Body of pancreas (tissue), 4 donors: ENCODE results near the gene KRTAP10-2. TPM values are rescaled to one million over a fixed set of nuclear protein-coding genes. Genes with fewer than 3 reads are reported as not detected.

Experiments used
- ATAC-seq: fragments of 150-250 bp; one replicate; pipeline ENCODE4 v1.9.1; 2016
- DNase-seq, 4 donors: peaks; one replicate each; pipeline ENCODE4 v3.0.0-alpha.2; 2019
- H3K27ac ChIP-seq, 4 donors: fragments of 200-600 bp; sonication (generic); 1 replicate in 3 of 4; 2 replicates in 1 of 4; pipeline versions ENCODE4 v1.5.1 to v1.6.1; 2016 to 2019; ENCODE audit warnings: mild to moderate bottlenecking in 1 of 4, mixed read lengths in 1 of 4, moderate library complexity in 1 of 4
- H3K27me3 ChIP-seq, 2 donors: fragments of 200-600 bp; sonication (generic); one replicate each; pipeline ENCODE4 v1.6.0; 2016; ENCODE audit warnings: mild to moderate bottlenecking in 1 of 2
- H3K36me3 ChIP-seq, 2 donors: fragments of 200-600 bp; sonication (generic); replicated peaks in 1 of 2; 2 replicates each; pipeline ENCODE4 v1.5.1; 2016; ENCODE audit warnings: low read depth in 2 of 2; ENCODE audit not compliant: insufficient read depth in 1 of 2
- H3K4me1 ChIP-seq: fragments of 200-600 bp; sonication (generic); one replicate; pipeline ENCODE4 v1.6.0; 2016
- H3K4me3 ChIP-seq, 2 donors: fragments of 200-600 bp; sonication (generic); 1 replicate in 1 of 2; 2 replicates in 1 of 2; pipeline ENCODE4 v1.5.1; 2016 to 2019
- H3K9me3 ChIP-seq, 3 donors: fragments of 200-600 bp; sonication (generic); 1 replicate in 2 of 3; 2 replicates in 1 of 3; pipeline ENCODE4 v1.5.1; 2016
- POLR2A ChIP-seq, 3 donors: fragments of 450-650 bp; IDR thresholded peaks; one replicate each; pipeline ENCODE4 v1.6.1; 2016; ENCODE audit warnings: antibody characterized with exemption in 3 of 3, mild to moderate bottlenecking in 2 of 3
- WGBS, 2 donors: methylation state at CpG; one replicate each; pipeline ENCODE4 v1.1.5; 2017; 5-methylcytosine and 5-hydroxymethylcytosine counted together
- intact Hi-C: fragments of 100-400 bp; cut with DNase I; formaldehyde crosslinking; loops from one replicate; pipeline ENCODE4 v1.15.1; 2023
- total RNA-seq, 2 donors: library from RNA; depleted of rRNA; stranded (reverse); fragments of >200 nt; gene quantifications; one replicate each; pipeline ENCODE4 v1.1.0, GENCODE V29; 2016
- TF ChIP-seq, protein P1 (sequence below), 7 experiments: fragments of 450-650 bp in 4 of 7; fragments of 200-600 bp in 3 of 7; sonication (generic) in 3 of 7; IDR thresholded peaks; one replicate each; pipeline ENCODE4 v1.5.1; 2016 to 2019; ENCODE audit warnings: antibody characterized with exemption in 7 of 7

The KRTAP10-2 gene
- total RNA-seq, 2 donors from 2014 or later: not detected

DNA sequence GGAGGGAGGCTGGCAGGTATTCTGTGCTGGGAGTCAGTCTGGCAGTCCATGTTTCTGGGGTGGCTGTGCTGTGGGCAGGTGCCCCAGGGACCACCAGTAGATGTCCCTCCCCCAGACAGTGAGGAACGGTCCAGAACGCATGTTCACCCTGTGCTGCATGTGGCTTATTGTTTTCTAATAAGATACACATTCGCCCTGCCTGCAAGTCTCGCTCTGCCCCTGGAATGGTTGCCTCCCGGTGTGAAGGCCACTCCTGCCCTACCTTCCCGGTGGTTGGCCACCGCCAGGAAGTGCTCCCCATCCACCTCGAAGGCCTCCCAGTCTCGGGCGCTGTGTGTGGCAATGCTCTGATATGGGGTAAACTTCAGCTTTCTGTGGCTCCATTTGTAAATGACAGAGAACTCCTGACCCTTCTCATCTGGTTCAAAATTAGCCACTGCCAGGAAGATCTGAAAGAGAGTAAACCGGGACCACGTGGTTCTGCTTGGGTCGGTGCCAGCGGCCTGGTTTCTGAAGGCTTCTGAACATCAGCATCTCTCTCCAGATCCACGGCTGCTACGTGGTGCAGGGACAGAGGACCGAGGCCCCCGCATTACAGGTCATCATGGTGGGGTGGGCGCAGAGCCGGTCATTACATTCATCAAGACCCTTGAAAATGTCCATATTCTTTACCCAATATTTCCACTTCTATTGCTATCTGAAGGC, 25.8 kb downstream of the KRTAP10-2 start:
- no peaks in the 10 kb centered on the region for H3K9me3 ChIP-seq
- H3K27ac ChIP-seq: no peak overlapping the region
- no peaks in the 10 kb centered on the region for H3K36me3 ChIP-seq
- ATAC-seq: no peak
- WGBS, 2 donors: 76 to 88% methylated on average over 11 to 20 of the region's 20 CpGs
- peak in 1 of 4 donors; percentile 5 for DNase-seq
- H3K4me3 ChIP-seq: no peak overlapping the region
- H3K27me3 ChIP-seq: no peaks in the 10 kb centered on the region
- H3K4me1 ChIP-seq: no peaks in the 10 kb centered on the region
- intact Hi-C loops: no loop called here
- TF ChIP-seq, protein P1, sequence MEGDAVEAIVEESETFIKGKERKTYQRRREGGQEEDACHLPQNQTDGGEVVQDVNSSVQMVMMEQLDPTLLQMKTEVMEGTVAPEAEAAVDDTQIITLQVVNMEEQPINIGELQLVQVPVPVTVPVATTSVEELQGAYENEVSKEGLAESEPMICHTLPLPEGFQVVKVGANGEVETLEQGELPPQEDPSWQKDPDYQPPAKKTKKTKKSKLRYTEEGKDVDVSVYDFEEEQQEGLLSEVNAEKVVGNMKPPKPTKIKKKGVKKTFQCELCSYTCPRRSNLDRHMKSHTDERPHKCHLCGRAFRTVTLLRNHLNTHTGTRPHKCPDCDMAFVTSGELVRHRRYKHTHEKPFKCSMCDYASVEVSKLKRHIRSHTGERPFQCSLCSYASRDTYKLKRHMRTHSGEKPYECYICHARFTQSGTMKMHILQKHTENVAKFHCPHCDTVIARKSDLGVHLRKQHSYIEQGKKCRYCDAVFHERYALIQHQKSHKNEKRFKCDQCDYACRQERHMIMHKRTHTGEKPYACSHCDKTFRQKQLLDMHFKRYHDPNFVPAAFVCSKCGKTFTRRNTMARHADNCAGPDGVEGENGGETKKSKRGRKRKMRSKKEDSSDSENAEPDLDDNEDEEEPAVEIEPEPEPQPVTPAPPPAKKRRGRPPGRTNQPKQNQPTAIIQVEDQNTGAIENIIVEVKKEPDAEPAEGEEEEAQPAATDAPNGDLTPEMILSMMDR (IDR thresholded peaks at IDR 0.05): no peak
- no peak for TF ChIP-seq POLR2A (IDR thresholded peaks at IDR 0.05)

DNA sequence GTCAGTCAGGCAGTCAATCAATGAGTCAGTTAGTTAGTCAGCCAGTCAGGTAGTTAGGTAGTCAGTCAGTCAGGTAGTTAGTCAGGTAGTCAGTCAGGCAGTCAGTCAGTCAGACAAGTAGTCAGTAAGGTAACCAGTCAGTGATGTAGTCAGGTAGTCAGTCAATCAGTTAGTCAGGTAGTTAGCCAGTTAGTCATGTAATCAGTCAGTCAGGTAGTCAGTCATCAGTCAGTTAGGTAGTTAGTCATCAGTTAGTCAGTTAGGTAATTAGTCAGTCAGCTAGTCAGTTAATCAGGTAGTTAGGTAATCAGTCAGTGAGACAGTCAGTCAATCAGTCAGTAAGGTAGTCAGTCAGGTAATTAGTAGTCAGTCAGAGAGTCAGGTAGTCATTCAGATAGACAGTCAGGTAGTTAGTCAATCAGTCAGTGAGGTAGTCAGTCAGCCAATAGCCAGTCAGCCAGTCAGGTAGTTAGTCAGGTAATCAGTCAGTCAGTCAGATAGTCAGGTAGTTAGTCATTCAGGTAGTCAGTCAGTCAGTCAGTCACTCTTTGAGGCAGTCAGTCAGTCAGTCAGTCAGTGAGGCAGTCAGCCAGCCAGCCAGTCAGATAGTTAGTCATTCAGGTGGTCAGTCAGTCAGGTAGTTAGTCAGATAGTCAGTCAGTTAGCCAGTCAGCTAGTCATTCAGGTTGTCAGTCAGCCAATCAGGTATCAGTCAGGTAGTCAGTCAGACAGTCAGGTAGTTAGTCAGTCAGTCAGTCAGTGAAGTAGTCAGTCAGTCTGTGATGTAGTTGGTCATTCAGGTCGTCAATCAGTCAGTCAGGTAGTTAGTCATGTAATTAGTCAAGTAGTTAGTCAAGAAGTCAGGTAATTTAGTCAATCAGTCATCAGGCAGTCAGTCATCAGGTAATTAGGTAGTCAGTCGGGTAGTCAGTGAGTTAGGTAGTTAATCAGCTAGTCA, 26.6 kb downstream of the KRTAP10-2 start:
- H3K27ac ChIP-seq: no peak overlapping the region
- intact Hi-C loops: no loop called here
- 63 to 71% methylated on average over 2 of the region's 2 CpGs for WGBS, 2 donors
- no peaks in the 10 kb centered on the region for H3K36me3 ChIP-seq
- H3K4me3 ChIP-seq: no peak overlapping the region
- H3K27me3 ChIP-seq: no peaks in the 10 kb centered on the region
- TF ChIP-seq, protein P1 (IDR thresholded peaks at IDR 0.05): no peak
- TF ChIP-seq POLR2A (IDR thresholded peaks at IDR 0.05): no peak
- H3K9me3 ChIP-seq: no peaks in the 10 kb centered on the region
- no peaks in the 10 kb centered on the region for H3K4me1 ChIP-seq
- ATAC-seq (no peak), DNase-seq (no peak)

DNA sequence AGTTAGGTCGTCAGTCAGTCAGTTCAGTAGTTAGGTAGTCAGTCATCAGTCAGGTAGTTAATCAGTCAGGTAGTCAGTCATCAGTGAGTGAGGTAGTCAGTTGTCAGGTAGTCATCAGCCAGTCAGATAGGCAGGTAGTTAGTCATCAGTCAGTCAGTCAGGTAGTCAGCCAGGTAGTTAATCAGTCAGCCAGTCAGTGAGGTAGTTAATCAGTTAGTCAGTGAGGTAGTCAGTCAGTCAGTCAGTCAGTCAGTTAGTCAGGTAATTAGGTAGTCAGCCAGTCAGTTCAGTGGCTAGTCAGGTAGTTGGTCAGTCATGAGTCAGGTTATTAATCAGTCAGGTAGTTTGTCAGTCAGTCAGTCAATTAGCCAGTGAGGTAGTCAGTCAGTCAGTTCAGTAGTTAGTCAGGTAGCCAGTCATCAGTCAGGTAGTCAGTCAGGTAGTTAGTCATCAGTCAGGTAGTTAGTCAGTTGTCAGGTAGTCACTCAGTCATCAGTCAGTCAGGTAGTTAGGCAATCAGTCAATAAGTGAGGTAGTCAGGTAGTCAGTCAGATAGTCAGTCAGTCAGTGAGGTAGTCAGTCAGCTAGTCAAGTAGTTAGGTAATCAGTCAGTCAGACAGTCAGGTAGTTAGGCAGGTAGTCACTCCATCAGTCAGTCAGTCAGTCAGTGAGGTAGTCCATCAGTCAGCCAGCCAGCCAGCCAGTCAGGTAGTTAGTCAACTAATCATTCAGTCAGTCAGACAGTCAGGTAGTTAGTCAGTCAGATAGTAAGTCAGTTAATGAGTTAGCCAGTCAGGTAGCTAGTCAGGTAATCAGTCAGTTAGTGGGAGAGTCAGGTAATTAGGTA, 27.5 kb downstream of the KRTAP10-2 start:
- TF ChIP-seq, protein P1 (IDR thresholded peaks at IDR 0.05): no peak
- no peak for TF ChIP-seq POLR2A (IDR thresholded peaks at IDR 0.05)
- Histone ChIP-seq H3K36me3 (no peaks in the 10 kb centered on the region), H3K4me3 (no peak overlapping the region), H3K4me1 (no peaks in the 10 kb centered on the region), H3K27ac (no peak overlapping the region), H3K9me3 (no peaks in the 10 kb centered on the region), H3K27me3 (no peaks in the 10 kb centered on the region)
- intact Hi-C loops: no loop called here
- DNase-seq: peak in 1 of 4 donors; percentile 2
- WGBS, 2 donors: 38 to 78% methylated on average over 1 of the region's 1 CpG
- ATAC-seq: no peak

DNA sequence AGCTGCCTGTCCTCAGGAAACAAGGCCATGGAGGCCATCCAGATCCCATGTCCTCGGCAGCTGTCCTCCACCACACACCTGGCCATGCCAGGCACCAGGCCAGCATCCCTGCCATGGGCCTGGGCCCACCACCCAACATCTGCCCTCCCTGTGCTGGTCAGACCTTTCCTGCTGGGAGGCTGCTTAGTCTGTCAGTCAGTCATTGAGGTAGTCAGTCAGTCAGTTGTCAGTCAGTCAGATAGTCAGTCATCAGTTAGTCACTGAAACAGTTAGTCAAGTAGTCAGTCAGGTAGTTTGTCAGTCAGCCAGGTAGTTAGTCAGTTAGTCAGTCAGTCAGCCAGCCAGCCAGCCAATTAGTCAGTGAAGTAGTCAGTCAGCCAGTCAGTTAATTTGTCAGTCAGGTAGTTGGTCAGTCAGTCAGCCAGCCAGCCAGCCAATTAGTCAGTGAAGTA, 28.5 kb downstream of the KRTAP10-2 start:
- TF ChIP-seq, protein P1 (IDR thresholded peaks at IDR 0.05): no peak
- TF ChIP-seq POLR2A (IDR thresholded peaks at IDR 0.05): no peak

More for the DNA sequence above, 28.5 kb downstream of the KRTAP10-2 start:
- Histone ChIP-seq H3K4me3 (no peak overlapping the region), H3K4me1 (no peaks in the 10 kb centered on the region), H3K9me3 (no peaks in the 10 kb centered on the region), H3K36me3 (no peaks in the 10 kb centered on the region), H3K27ac (no peak overlapping the region), H3K27me3 (no peaks in the 10 kb centered on the region)
- 60% methylated on average over 1 of the region's 1 CpG; no CpG with 5 or more reads in 1 of the 2 donors for WGBS, 2 donors
- DNase-seq (peak in 1 of 4 donors; percentile 6), ATAC-seq (no peak)
- intact Hi-C loops: no loop called here
